WTC11 (cell line): ENCODE measurements around the gene TSPAN18.

ENCODE experiments used
- CBFB ChIP-seq: sonication (generic); formaldehyde crosslinking; IDR thresholded peaks from 2 replicates; pipeline ENCODE4 v1.8.1; 2022; ENCODE audit warnings: mild to moderate bottlenecking, low read depth, missing genetic modification reagents
- IRF2 ChIP-seq: sonication (generic); formaldehyde crosslinking; IDR thresholded peaks from 2 replicates; pipeline ENCODE4 v1.8.0; 2022; ENCODE audit warnings: low read depth, missing genetic modification reagents, borderline replicate concordance
- KAT7 ChIP-seq: sonication (generic); formaldehyde crosslinking; IDR thresholded peaks from 2 replicates; pipeline ENCODE4 v1.8.1; 2023; ENCODE audit warnings: missing genetic modification reagents, mild to moderate bottlenecking, borderline replicate concordance
- NR1H2 ChIP-seq: sonication (generic); formaldehyde crosslinking; IDR thresholded peaks from 2 replicates; pipeline ENCODE4 v1.9.0; 2021; ENCODE audit warnings: mild to moderate bottlenecking, moderate library complexity, missing genetic modification reagents
- NR3C1 ChIP-seq: sonication (generic); formaldehyde crosslinking; conservative IDR thresholded peaks from 2 replicates; pipeline ENCODE4 v1.8.1; 2023; ENCODE audit warnings: low read depth, mild to moderate bottlenecking, missing genetic modification reagents
- RELA ChIP-seq: sonication (generic); formaldehyde crosslinking; IDR thresholded peaks from 2 replicates; pipeline ENCODE4 v1.8.1; 2022; ENCODE audit warnings: missing genetic modification reagents, mild to moderate bottlenecking, borderline replicate concordance
- ZNF317 ChIP-seq: sonication (generic); formaldehyde crosslinking; IDR thresholded peaks from 2 replicates; pipeline ENCODE4 v1.8.1; 2023; ENCODE audit warnings: low read depth, mild to moderate bottlenecking, moderate library complexity, missing genetic modification reagents, borderline replicate concordance
- TF ChIP-seq, protein P1 (sequence below): sonication (generic); formaldehyde crosslinking; IDR thresholded peaks from 2 replicates; pipeline ENCODE4 v1.8.1; 2023; ENCODE audit warnings: mild to moderate bottlenecking, missing genetic modification reagents, moderate library complexity
- TF ChIP-seq, protein P2 (sequence below): fragments of 200-600 bp; IDR thresholded peaks from 2 replicates; pipeline ENCODE4 v1.8.0; 2022; ENCODE audit warnings: antibody characterized with exemption
- TF ChIP-seq, protein P3 (sequence below): sonication (generic); formaldehyde crosslinking; IDR thresholded peaks from 2 replicates; pipeline ENCODE4 v1.8.1; 2022; ENCODE audit warnings: mild to moderate bottlenecking, missing genetic modification reagents, moderate library complexity, borderline replicate concordance
- TF ChIP-seq, protein P4 (sequence below): sonication (generic); formaldehyde crosslinking; IDR thresholded peaks from 2 replicates; pipeline ENCODE4 v1.8.1; 2022; ENCODE audit warnings: mild to moderate bottlenecking, moderate library complexity, missing genetic modification reagents
- TF ChIP-seq, protein P5 (sequence below): sonication (generic); formaldehyde crosslinking; IDR thresholded peaks from 2 replicates; pipeline ENCODE4 v1.8.0; 2022; ENCODE audit warnings: mild to moderate bottlenecking, missing genetic modification reagents
- TF ChIP-seq, protein P6 (sequence below): sonication (generic); formaldehyde crosslinking; IDR thresholded peaks from 2 replicates; pipeline ENCODE4 v1.8.0; 2023; ENCODE audit warnings: missing genetic modification reagents
- TF ChIP-seq, protein P7 (sequence below): sonication (generic); formaldehyde crosslinking; conservative IDR thresholded peaks from 2 replicates; pipeline ENCODE4 v1.8.1; 2023; ENCODE audit warnings: mild to moderate bottlenecking, low read depth, missing genetic modification reagents, moderate library complexity

DNA sequence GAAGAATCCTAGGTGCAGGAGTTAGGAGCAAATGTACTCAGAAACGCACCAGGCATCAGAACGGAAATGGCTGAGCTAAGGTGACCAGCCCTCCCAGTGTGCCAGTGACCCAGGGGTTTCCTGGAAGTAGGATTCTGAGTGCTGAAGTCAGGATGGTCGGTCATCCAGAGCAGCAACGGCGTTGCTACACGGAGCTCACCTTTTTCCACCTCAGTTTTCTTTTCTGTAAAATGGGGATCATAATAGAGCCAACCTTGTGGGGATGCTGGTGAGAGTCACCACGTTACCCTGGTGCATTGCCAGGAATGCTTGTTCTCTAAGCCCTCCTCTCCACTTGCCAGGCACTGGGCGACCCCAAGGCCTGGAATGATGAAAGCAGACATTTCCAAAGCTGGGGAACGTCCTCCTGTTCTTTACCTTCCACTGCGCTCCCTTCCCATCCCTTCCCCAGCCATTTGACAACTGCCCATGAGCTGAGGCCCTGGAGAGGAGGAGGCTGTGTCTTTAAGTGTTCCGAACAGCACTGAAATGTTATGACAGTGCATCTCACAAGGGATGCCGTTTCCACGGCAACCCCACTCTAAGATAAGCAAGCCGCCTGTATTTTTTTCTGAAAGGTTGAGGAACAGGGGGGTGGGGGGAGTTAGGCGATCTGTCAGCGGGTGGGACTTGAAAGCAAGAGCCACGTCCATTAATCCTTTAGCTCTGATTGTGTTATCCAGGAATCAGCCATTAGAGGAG is 66.8 kb downstream of the TSPAN18 start:
- TF ChIP-seq, protein P1, sequence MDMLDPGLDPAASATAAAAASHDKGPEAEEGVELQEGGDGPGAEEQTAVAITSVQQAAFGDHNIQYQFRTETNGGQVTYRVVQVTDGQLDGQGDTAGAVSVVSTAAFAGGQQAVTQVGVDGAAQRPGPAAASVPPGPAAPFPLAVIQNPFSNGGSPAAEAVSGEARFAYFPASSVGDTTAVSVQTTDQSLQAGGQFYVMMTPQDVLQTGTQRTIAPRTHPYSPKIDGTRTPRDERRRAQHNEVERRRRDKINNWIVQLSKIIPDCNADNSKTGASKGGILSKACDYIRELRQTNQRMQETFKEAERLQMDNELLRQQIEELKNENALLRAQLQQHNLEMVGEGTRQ (CRISPR knock-in tag): no peak
- TF ChIP-seq, protein P2, sequence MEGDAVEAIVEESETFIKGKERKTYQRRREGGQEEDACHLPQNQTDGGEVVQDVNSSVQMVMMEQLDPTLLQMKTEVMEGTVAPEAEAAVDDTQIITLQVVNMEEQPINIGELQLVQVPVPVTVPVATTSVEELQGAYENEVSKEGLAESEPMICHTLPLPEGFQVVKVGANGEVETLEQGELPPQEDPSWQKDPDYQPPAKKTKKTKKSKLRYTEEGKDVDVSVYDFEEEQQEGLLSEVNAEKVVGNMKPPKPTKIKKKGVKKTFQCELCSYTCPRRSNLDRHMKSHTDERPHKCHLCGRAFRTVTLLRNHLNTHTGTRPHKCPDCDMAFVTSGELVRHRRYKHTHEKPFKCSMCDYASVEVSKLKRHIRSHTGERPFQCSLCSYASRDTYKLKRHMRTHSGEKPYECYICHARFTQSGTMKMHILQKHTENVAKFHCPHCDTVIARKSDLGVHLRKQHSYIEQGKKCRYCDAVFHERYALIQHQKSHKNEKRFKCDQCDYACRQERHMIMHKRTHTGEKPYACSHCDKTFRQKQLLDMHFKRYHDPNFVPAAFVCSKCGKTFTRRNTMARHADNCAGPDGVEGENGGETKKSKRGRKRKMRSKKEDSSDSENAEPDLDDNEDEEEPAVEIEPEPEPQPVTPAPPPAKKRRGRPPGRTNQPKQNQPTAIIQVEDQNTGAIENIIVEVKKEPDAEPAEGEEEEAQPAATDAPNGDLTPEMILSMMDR: no peak
- no peak for TF ChIP-seq NR1H2 (CRISPR knock-in tag)
- TF ChIP-seq ZNF317 (CRISPR knock-in tag): no peak
- TF ChIP-seq IRF2 (CRISPR knock-in tag): no peak
- TF ChIP-seq NR3C1 (CRISPR knock-in tag): no peak
- TF ChIP-seq, protein P3, sequence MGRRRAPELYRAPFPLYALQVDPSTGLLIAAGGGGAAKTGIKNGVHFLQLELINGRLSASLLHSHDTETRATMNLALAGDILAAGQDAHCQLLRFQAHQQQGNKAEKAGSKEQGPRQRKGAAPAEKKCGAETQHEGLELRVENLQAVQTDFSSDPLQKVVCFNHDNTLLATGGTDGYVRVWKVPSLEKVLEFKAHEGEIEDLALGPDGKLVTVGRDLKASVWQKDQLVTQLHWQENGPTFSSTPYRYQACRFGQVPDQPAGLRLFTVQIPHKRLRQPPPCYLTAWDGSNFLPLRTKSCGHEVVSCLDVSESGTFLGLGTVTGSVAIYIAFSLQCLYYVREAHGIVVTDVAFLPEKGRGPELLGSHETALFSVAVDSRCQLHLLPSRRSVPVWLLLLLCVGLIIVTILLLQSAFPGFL: no peak
- TF ChIP-seq, protein P4, sequence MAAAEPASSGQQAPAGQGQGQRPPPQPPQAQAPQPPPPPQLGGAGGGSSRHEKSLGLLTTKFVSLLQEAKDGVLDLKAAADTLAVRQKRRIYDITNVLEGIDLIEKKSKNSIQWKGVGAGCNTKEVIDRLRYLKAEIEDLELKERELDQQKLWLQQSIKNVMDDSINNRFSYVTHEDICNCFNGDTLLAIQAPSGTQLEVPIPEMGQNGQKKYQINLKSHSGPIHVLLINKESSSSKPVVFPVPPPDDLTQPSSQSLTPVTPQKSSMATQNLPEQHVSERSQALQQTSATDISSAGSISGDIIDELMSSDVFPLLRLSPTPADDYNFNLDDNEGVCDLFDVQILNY: no peak
- no peak for TF ChIP-seq RELA (CRISPR knock-in tag)
- no peak for TF ChIP-seq CBFB (CRISPR knock-in tag)
- TF ChIP-seq KAT7 (CRISPR knock-in tag): no peak
- TF ChIP-seq, protein P5, sequence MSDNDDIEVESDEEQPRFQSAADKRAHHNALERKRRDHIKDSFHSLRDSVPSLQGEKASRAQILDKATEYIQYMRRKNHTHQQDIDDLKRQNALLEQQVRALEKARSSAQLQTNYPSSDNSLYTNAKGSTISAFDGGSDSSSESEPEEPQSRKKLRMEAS (CRISPR knock-in tag): no peak
- TF ChIP-seq, protein P6, sequence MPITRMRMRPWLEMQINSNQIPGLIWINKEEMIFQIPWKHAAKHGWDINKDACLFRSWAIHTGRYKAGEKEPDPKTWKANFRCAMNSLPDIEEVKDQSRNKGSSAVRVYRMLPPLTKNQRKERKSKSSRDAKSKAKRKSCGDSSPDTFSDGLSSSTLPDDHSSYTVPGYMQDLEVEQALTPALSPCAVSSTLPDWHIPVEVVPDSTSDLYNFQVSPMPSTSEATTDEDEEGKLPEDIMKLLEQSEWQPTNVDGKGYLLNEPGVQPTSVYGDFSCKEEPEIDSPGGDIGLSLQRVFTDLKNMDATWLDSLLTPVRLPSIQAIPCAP (CRISPR knock-in tag): no peak
- TF ChIP-seq, protein P7, sequence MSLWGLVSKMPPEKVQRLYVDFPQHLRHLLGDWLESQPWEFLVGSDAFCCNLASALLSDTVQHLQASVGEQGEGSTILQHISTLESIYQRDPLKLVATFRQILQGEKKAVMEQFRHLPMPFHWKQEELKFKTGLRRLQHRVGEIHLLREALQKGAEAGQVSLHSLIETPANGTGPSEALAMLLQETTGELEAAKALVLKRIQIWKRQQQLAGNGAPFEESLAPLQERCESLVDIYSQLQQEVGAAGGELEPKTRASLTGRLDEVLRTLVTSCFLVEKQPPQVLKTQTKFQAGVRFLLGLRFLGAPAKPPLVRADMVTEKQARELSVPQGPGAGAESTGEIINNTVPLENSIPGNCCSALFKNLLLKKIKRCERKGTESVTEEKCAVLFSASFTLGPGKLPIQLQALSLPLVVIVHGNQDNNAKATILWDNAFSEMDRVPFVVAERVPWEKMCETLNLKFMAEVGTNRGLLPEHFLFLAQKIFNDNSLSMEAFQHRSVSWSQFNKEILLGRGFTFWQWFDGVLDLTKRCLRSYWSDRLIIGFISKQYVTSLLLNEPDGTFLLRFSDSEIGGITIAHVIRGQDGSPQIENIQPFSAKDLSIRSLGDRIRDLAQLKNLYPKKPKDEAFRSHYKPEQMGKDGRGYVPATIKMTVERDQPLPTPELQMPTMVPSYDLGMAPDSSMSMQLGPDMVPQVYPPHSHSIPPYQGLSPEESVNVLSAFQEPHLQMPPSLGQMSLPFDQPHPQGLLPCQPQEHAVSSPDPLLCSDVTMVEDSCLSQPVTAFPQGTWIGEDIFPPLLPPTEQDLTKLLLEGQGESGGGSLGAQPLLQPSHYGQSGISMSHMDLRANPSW (CRISPR knock-in tag): no peak
